ENCODE data around the gene INKA2. TPM values are rescaled to one million over a fixed set of nuclear protein-coding genes. Genes with fewer than 3 reads are reported as not detected.
"Not testable (repeated sequence)": the region's sequence is repeated elsewhere in the genome, so short reads cannot be mapped to it uniquely, and the experiment has no call there.

The INKA2 gene
- total RNA-seq, 1 experiment from 2014 or later: 0.83 TPM

DNA sequence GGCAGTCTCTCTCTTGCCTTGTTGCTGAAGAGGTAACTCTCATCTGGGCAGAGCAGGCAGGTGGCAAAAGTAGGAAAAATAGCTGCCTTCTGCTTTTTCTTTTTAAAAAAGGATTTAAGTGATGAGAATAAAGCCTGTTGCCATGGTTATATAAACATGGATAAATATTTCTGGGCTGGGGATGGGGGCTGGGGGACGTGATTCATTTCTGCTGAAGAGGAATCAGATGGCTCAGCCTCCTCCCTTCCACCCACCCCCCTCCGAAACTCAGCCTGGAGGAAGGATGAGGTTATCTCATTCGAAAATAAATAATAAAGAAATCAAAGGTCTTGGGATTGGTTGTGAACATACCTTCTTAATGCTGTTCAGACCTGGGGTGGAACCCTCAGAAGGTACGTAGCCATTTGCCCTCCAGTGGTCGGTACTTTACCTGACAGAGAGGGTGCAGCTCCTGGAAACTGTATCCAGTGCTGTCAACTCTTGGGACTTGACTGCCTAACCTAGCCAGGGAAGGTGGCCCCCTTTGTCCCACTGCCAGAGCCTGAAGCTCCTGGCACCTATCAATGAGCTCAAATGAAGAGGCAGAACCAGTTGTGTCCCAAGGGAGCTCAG, 3.8 kb upstream of the INKA2 start:
- Histone ChIP-seq H3K36me3 (replicated peaks; ENCODE audit: control insufficient read depth, insufficient read depth, low read length) (no peaks in the 10 kb centered on the region), H3K4me3 (ENCODE audit: insufficient read depth, low read depth, low read length) (no peak overlapping the region), H3K27me3 (ENCODE audit: control insufficient read depth, insufficient read depth, low read length) (peaks cover 13% of the 10 kb centered on the region)
- DNase-seq: no peak

- peaks cover 20% of the 10 kb centered on the region for H3K27me3 ChIP-seq (ENCODE audit: control insufficient read depth, insufficient read depth, low read length)
- H3K36me3 ChIP-seq (replicated peaks; ENCODE audit: control insufficient read depth, insufficient read depth, low read length); DNase-seq; H3K4me3 ChIP-seq (ENCODE audit: insufficient read depth, low read depth, low read length): not testable (repeated sequence)
Measured at GRCh38 chr1:111742292-111742691, 3.1 kb upstream of the INKA2 start.

- H3K4me3 ChIP-seq (ENCODE audit: insufficient read depth, low read depth, low read length): peak overlapping the region; percentile 71
- peaks cover 25% of the 10 kb centered on the region for H3K27me3 ChIP-seq (ENCODE audit: control insufficient read depth, insufficient read depth, low read length)
- H3K36me3 ChIP-seq (replicated peaks; ENCODE audit: control insufficient read depth, insufficient read depth, low read length): no peaks in the 10 kb centered on the region; the same call in 1 of the 2 replicates
- peak; percentile 94 for DNase-seq
Measured at GRCh38 chr1:111739925-111740765, 950 bp upstream of the INKA2 start.

- peak; percentile 86 for DNase-seq
- Histone ChIP-seq H3K27me3 (ENCODE audit: control insufficient read depth, insufficient read depth, low read length) (peaks cover 25% of the 10 kb centered on the region), H3K4me3 (ENCODE audit: insufficient read depth, low read depth, low read length) (peak overlapping the region; percentile 71), H3K36me3 (replicated peaks; ENCODE audit: control insufficient read depth, insufficient read depth, low read length) (no peaks in the 10 kb centered on the region; the same call in 1 of the 2 replicates)
Measured at GRCh38 chr1:111738436-111739193, 580 bp downstream of the INKA2 start.

GRCh38 chr1:111738133-111738435, 1.1 kb downstream of the INKA2 start:
- H3K4me3 ChIP-seq (ENCODE audit: insufficient read depth, low read depth, low read length): peak overlapping the region; percentile 71
- no peak for DNase-seq
- peaks cover 25% of the 10 kb centered on the region for H3K27me3 ChIP-seq (ENCODE audit: control insufficient read depth, insufficient read depth, low read length)
- no peaks in the 10 kb centered on the region; the same call in 1 of the 2 replicates for H3K36me3 ChIP-seq (replicated peaks; ENCODE audit: control insufficient read depth, insufficient read depth, low read length)

DNA sequence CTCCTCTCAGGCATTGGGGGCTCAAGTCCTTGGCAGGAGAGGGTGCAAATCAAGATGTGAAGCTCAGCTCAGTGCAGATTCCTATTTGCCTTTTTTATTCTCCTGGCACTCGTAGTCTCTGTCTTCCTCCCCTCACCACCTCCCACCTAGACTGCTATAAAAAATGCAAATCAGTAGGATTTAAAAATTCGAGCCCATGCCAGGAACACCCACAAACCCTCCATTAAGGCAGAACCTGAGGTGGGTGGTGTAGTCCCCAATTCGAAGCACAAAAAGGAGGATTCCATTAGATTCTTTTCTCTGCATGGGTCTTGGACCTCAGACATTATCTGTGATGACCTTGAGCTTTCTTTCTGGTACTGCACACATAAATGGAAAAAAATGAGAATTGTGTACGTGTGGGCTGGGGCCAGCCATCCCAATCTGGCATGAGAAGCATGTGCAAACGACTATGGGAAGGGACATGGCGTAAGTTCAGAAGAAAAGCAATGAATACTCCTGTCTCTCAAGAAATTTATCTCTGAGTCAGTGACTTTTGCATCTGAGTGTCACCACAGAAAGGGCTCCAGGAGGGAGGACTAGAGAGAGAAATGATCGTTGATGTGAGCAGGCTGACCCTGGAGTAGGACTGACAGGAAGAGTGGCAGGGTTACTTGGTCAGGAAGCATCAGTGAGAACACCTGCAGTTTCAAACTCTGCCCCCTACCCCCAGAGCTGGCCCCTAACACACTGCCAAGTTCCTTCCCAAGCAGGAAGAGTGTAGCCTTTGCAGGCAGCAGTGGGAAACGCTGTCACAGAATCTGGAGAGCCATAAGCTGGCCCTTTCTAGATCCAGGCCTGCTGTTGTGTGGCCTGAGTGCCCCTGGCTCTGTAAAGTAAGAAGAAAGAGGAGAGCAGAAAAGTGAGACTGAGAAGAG, 1.7 kb downstream of the INKA2 start:
- no peak for DNase-seq
- peaks cover 25% of the 10 kb centered on the region for H3K27me3 ChIP-seq (ENCODE audit: control insufficient read depth, insufficient read depth, low read length)
- no peaks in the 10 kb centered on the region; the same call in 1 of the 2 replicates for H3K36me3 ChIP-seq (replicated peaks; ENCODE audit: control insufficient read depth, insufficient read depth, low read length)
- H3K4me3 ChIP-seq (ENCODE audit: insufficient read depth, low read depth, low read length): peak overlapping the region; percentile 71

- DNase-seq: no peak
- H3K27me3 ChIP-seq (ENCODE audit: control insufficient read depth, insufficient read depth, low read length): peaks cover 25% of the 10 kb centered on the region
- H3K4me3 ChIP-seq (ENCODE audit: insufficient read depth, low read depth, low read length): no peak overlapping the region
- H3K36me3 ChIP-seq (replicated peaks; ENCODE audit: control insufficient read depth, insufficient read depth, low read length): no peaks in the 10 kb centered on the region; the same call in 1 of the 2 replicates
Measured at GRCh38 chr1:111736548-111737215, 2.5 kb downstream of the INKA2 start.

GRCh38 chr1:111735858-111736544, 3.2 kb downstream of the INKA2 start:
- Histone ChIP-seq H3K36me3 (replicated peaks; ENCODE audit: control insufficient read depth, insufficient read depth, low read length) (no peaks in the 10 kb centered on the region; the same call in 1 of the 2 replicates), H3K27me3 (ENCODE audit: control insufficient read depth, insufficient read depth, low read length) (peaks cover 19% of the 10 kb centered on the region), H3K4me3 (ENCODE audit: insufficient read depth, low read depth, low read length) (no peak overlapping the region)
- DNase-seq: peak; percentile 70

DNA sequence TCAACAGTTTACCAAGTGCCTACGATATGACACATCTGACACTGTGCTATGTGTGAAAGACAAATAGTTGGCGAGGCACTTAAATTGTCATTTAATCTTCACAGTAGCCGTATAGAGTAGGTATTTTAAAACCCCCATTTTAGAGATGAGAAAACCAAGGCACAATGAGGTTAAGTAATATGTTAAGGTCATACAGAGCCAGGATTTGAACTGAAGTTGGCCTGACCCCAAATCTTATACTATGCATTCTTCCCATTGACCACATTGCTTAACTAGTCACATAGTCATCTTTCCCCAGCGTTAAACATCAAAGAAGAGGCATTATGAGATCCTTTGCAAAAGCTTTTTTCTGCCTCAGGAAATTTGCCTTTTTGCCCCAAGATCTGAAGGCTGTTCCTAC, 3.9 kb downstream of the INKA2 start:
- DNase-seq: no peak
- Histone ChIP-seq H3K4me3 (ENCODE audit: insufficient read depth, low read depth, low read length) (no peak overlapping the region), H3K36me3 (replicated peaks; ENCODE audit: control insufficient read depth, insufficient read depth, low read length) (no peaks in the 10 kb centered on the region; the same call in 1 of the 2 replicates), H3K27me3 (ENCODE audit: control insufficient read depth, insufficient read depth, low read length) (peaks cover 17% of the 10 kb centered on the region; the same call in 1 of the 2 replicates)

- DNase-seq: no peak
- Histone ChIP-seq H3K27me3 (ENCODE audit: control insufficient read depth, insufficient read depth, low read length) (peaks cover 17% of the 10 kb centered on the region; the same call in 1 of the 2 replicates), H3K36me3 (replicated peaks; ENCODE audit: control insufficient read depth, insufficient read depth, low read length) (no peaks in the 10 kb centered on the region; the same call in 1 of the 2 replicates), H3K4me3 (ENCODE audit: insufficient read depth, low read depth, low read length) (no peak overlapping the region)
Measured at GRCh38 chr1:111734856-111735255, 4.3 kb downstream of the INKA2 start.

DNA sequence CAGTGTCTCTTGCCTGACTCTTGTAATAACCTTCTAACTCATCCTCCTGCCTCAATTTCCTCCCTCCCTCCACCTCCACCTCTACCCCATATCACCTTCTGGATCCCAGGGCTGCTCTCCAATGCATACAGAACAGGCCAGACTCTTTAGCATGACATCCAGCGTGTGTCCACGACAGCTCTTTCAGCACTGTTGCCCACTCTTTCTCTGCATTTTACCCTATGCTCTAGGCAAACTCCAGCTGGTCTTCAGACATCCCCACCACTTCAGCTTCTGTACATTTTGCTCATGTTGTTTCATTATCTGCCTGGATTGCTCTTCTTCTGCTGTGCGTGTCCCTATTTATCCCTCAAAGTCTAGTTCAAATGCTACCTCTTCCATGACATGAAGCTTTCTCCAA, 4.8 kb downstream of the INKA2 start:
- Histone ChIP-seq H3K27me3 (ENCODE audit: control insufficient read depth, insufficient read depth, low read length) (peaks cover 17% of the 10 kb centered on the region; the same call in 1 of the 2 replicates), H3K36me3 (replicated peaks; ENCODE audit: control insufficient read depth, insufficient read depth, low read length) (no peaks in the 10 kb centered on the region; the same call in 1 of the 2 replicates), H3K4me3 (ENCODE audit: insufficient read depth, low read depth, low read length) (no peak overlapping the region)
- no peak for DNase-seq

DNA sequence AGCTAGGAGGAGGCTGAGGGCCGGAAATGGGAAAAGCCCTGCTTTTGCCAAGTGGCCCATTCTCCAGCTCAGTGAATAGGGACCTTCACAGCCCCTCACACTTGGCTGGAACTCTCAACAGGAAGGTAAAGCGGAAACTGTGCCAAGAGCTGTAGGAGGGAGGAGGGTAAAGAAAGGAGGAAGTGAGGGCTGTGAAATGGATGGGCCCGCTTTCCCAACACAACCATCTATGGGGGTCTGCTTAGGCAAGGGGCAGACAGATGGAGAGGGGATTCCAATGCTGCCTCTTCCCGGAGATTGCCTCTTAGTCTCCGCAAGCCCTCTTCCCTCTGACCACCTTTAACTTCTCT, 5.2 kb downstream of the INKA2 start:
- H3K4me3 ChIP-seq (ENCODE audit: insufficient read depth, low read depth, low read length): no peak overlapping the region
- no peaks in the 10 kb centered on the region; the same call in 1 of the 2 replicates for H3K36me3 ChIP-seq (replicated peaks; ENCODE audit: control insufficient read depth, insufficient read depth, low read length)
- DNase-seq: no peak
- peaks cover 17% of the 10 kb centered on the region; the same call in 1 of the 2 replicates for H3K27me3 ChIP-seq (ENCODE audit: control insufficient read depth, insufficient read depth, low read length)

All from H7 (cell line).